ENCODE measurements around the gene KAT5.
"Not testable (repeated sequence)": the region's sequence is repeated elsewhere in the genome, so short reads cannot be mapped to it uniquely, and the experiment has no call there.

KAT5 gene
- long read RNA-seq, donor 1, transcript KAT5-203 (14 exons, 2,237 nt) = major isoform, 6 of 277 reads
- long read RNA-seq, donor 1, partial matches to known transcripts = 266 of 277 reads
- long read RNA-seq, donor 1, other reads (novel, unspliced or antisense) = 0 of 277 reads
- long read RNA-seq, donor 2, partial matches to known transcripts = 0 of 14 reads
- long read RNA-seq, donor 2, other reads (novel, unspliced or antisense) = 0 of 14 reads
- long read RNA-seq, donor 3, partial matches to known transcripts = 0 of 1 reads
- long read RNA-seq, donor 3, other reads (novel, unspliced or antisense) = 0 of 1 reads
- long read RNA-seq, donor 4, partial matches to known transcripts = 144 of 158 reads
- long read RNA-seq, donor 4, other reads (novel, unspliced or antisense) = 0 of 158 reads
- long read RNA-seq, donor 5, partial matches to known transcripts = 208 of 221 reads
- long read RNA-seq, donor 5, other reads (novel, unspliced or antisense) = 0 of 221 reads
- long read RNA-seq, donor 6, partial matches to known transcripts = 0 of 4 reads
- long read RNA-seq, donor 6, other reads (novel, unspliced or antisense) = 0 of 4 reads
- long read RNA-seq, donor 7, transcript KAT5-202 (13 exons, 2,059 nt) = major isoform, 5 of 17 reads
- long read RNA-seq, donor 7, transcript KAT5-201 (13 exons, 2,296 nt) = major isoform, 5 of 17 reads
- long read RNA-seq, donor 7, partial matches to known transcripts = 0 of 17 reads
- long read RNA-seq, donor 7, other reads (novel, unspliced or antisense) = 0 of 17 reads
- long read RNA-seq, donor 8, partial matches to known transcripts = 0 of 12 reads
- long read RNA-seq, donor 8, other reads (novel, unspliced or antisense) = 0 of 12 reads

GRCh38 chr11:65711785-65712632 is at the start of gene KAT5:
KAT5 (plus strand) TSS chr11:65712252; CDS start chr11:65712268, 16 bp downstream.
- DNase-seq = peak; percentile 100

DNA sequence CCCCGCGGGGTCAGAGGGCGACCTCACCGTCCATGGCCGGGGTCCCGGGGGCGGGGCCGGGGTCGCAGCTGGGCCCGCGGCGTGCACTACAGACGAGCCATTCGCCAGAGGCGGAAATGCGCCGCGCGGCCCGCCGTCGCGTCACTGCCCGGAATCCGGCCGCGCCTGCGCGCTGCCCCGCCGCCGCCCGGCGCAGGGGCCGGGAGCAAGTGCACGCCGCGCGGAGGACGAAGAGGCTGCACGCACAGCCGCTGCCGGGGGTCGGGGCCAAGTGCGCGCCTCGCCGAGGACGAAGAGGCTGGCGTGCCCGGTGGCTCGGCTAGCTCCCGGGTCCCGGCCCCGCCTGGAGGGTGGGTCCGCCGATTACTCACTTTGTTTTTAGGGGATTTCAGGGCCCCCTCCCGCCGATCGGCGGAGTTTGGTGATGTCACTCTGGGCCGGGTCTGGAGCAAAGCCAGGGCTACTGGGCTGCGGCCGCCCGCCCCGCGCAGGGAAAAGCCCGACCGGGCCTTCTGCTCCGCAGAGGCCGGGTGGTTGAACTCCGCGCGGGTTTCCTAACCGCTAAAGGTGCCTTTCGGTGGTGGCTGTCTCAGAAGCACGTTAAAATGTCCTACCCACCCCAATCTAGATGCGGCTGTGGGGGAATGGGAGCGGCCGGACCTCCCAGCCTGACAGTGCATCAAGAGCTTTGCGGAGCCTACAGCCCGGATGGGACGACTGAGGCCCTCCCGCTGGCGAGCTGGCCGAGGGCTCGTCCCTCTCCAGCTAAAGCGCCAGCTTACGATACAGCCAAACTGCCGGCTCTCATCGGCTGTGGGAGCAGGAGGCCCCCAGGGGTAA is 49.0 kb upstream of the KAT5 start, which contains the start of gene RELA:
Gene RELA (minus strand): TSS at position 118 of the 840 bp plus-strand sequence. CDS start 84 bp downstream, at position 34.
- peak; percentile 100 for DNase-seq

GRCh38 chr11:65663639-65664200 is 48.3 kb upstream of the KAT5 start:
- DNase-seq = no peak

GRCh38 chr11:65672180-65672860 is 39.7 kb upstream of the KAT5 start:
- DNase-seq = no peak

GRCh38 chr11:65672982-65673381 is 39.1 kb upstream of the KAT5 start:
- DNase-seq = no peak

DNA sequence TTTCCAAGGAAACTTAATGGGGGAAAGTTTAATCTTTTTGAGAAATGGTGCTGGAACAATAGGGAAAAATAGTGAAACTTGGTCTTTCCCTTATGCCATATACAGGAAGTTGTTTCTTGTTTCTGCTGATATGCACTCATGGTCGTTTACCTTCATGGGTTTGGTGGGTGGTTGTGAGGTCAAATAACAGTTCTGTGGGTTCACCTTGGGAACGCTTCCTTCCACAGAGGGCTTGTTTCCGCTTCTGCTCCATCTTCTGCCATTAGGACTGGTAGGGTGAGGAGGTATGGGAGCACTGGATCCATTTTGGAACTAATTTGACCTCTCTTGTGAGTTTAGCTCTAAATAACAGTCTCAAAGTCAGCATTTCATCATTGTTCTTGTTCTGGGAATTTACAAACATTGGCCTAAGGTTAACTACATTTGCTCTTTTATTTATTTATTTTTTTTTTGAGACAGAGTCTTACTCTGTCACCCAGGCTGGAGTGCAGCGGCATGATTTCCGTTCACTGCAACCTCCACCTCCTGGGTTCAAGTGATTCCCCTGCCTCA is 31.8 kb upstream of the KAT5 start:
- DNase-seq = no peak

- DNase-seq = not testable (repeated sequence)
Observed at GRCh38 chr11:65683480-65683879, 28.6 kb upstream of the KAT5 start.

GRCh38 chr11:65685981-65686380 is 26.1 kb upstream of the KAT5 start:
- DNase-seq = no peak

- not testable (repeated sequence) for DNase-seq
Observed at GRCh38 chr11:65691847-65692246, 20.2 kb upstream of the KAT5 start.

DNA sequence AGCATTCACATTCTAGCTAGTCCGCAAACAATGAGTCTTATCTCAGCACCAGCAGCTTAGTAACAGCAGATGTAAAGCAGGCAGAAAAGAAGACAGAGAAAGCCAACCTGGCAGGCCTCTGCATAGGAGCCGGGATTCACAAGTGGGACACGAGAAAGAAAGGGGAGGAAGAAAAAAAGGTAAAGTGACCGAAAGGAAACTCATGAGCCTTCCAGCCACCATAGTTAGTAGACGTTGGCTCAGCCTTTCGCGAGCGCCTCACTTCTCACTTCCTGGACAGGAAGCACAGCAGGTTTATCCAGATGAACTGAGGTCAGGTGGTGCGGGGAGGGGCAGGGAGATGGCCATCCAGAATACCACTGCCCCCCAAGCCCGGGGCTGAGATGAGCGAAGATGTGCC is 19.7 kb upstream of the KAT5 start:
- DNase-seq = no peak

DNA sequence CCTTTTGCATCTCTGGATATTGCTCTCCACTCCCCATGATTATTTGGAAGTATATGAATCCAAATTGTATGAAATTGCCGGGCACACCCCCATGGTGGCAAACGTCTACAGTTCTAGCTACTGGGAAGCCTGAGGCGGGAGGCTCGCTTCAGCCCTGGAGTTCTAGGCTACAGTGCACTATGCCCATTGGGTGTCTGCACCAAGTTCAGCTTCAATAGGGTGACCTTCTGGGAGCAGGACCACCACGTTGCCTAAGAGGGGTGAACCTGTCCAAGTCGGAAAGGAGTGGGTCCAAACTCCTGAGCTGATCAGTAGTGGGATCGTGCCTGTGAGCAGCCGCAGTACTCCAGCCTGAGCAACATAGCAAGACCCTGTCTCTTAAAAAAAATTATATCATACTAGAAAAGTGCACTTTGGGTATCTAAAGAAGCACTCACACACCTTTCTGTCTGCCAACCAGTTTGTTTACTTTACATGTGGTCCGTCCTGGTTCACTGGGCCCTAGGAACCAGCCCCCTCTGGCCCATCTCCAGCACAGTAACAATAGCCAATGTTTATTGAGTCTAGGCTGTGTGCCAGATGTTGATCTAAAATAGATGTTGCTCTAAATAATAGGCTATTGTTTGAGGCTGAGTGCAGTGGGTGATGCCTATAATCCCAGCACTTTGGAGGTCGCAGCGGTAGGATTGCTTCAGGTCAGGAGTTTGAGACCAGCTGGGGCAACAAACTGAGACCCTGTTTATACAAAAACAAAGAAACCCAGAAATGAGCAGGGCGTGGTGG is 16.4 kb upstream of the KAT5 start:
- DNase-seq = no peak

- DNase-seq = no peak
Observed at GRCh38 chr11:65696802-65697552, 15.1 kb upstream of the KAT5 start.

DNA sequence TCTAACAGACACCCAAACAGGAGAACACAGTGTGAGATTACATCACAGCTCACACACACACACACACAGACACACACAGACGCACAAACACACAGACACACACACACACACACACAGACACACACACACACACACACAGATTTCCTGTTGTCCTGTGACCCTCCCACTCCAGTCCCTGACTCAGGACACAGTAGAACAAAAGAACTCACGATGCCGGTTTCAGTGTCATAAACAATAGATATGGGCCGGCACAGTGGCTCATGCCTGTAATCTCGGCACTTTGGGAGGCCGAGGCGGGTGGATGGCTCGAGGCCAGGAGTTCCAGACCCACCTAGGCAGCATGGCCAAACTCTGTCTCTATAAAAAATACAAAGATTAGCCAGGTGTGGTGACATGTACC is 13.8 kb upstream of the KAT5 start:
- DNase-seq = no peak

DNA sequence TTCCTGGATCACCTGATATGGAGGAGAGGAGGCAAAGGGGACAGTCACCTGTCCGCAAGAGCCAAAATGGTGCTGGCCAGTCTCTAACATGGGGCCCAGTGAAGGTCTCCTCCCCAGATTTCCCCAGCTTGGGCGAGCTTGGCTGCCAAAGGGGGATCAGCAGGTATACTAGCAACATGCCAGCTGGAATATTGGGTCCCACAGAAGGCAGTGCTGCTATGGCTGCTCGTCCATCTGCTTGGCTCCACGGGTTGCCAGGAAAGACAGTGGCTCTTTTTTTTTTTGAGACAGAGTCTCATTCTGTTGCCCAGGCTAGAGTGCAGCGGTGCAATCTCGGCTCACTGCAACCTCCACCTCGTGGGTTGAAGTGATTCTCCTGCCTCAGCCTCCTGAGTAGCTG is 12.7 kb upstream of the KAT5 start:
- no peak for DNase-seq

GRCh38 chr11:65700399-65700798 is 11.7 kb upstream of the KAT5 start:
- no peak for DNase-seq

DNA sequence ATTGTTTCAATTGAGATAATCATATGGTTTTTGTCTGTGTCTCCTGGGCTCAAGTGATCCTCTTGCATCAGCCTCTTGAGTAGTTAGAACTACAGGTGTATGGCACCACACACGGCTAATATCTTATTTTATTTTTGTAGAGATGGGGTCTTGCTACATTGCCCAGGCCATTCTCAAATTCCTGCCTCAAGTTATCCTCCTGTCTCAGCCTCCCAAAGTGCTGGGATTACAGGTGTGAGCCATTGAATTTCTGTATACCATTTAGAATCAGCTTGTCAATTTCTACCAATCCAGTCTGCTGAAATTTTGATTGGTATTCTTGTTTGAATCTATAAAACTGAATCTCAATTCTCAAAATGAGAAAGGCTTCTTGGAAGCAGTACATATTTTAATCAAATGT is 10.4 kb upstream of the KAT5 start:
- no peak for DNase-seq

DNA sequence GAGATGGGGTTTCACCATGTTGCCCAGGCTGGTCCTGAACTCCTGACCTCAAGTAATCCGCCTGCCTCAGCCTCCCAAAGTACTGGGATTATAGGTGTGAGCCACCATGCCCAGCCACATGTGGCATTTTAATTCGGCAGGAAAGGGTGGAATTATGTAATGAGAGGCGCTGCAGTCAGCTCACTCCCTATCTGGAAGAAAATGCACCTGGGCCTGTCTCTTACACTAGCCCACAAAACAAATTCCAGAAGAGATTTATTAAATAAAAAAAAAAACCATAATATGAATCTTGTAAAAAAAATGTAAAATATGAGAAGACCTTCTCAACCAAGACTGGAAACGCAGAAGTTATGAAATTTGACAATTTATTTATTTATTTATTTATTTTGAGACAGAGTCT is 8.2 kb upstream of the KAT5 start:
- DNase-seq = no peak

- peak; percentile 58 for DNase-seq
Observed at GRCh38 chr11:65706303-65706763, 5.7 kb upstream of the KAT5 start.
